Transverse colon (tissue), 4 donors: ENCODE results near the gene ZNF33B. TPM values are rescaled to one million over a fixed set of nuclear protein-coding genes. Genes with fewer than 3 reads are reported as not detected.

Experiments
- DNase-seq: peaks from one replicate; pipeline ENCODE4 v3.0.0-alpha.2; 2019
- H3K27ac ChIP-seq, 4 donors: fragments of 200-600 bp; sonication (generic); 2 replicates each; pipeline ENCODE4 v1.5.1; 2016 to 2018; ENCODE audit warnings: inconsistent platforms in 4 of 4
- H3K27me3 ChIP-seq: fragments of 200-600 bp; sonication (generic); 2 replicates; pipeline ENCODE4 v1.5.1; 2017; ENCODE audit warnings: inconsistent platforms
- H3K36me3 ChIP-seq, 4 donors: fragments of 200-600 bp; sonication (generic); 2 replicates each; pipeline ENCODE4 v1.5.1; 2017 to 2019; ENCODE audit warnings: inconsistent platforms in 4 of 4
- H3K4me1 ChIP-seq, 4 donors: fragments of 200-600 bp; sonication (generic); 2 replicates each; pipeline ENCODE4 v1.5.1; 2017 to 2020; ENCODE audit warnings: inconsistent platforms in 4 of 4
- H3K4me3 ChIP-seq, 4 donors: fragments of 200-600 bp; sonication (generic); 1 replicate in 1 of 4; 2 replicates in 3 of 4; pipeline versions ENCODE4 v1.5.1 to v1.6.1; 2017 to 2019; ENCODE audit warnings: inconsistent platforms in 4 of 4
- H3K9me3 ChIP-seq, 2 donors: fragments of 200-600 bp; sonication (generic); 2 replicates each; pipeline ENCODE4 v1.5.1; 2017 to 2019; ENCODE audit warnings: inconsistent platforms in 2 of 2
- EP300 ChIP-seq: sonication (generic); formaldehyde crosslinking; IDR thresholded peaks from one replicate; pipeline ENCODE4 v1.6.1; 2017; ENCODE audit warnings: antibody characterized with exemption, low read depth
- POLR2A ChIP-seq: fragments of 450-650 bp; IDR thresholded peaks from one replicate; pipeline ENCODE4 v1.6.1; 2016; ENCODE audit warnings: antibody characterized with exemption, mild to moderate bottlenecking, moderate library complexity
- POLR2AphosphoS5 ChIP-seq, 3 donors: sonication (generic); formaldehyde crosslinking; IDR thresholded peaks; one replicate each; pipeline ENCODE4 v1.6.1; 2016; ENCODE audit warnings: antibody characterized with exemption in 3 of 3
- WGBS, 2 donors: methylation state at CpG; one replicate each; pipeline ENCODE4 v1.1.5; 2018; ENCODE audit warnings: low coverage in 1 of 2; 5-methylcytosine and 5-hydroxymethylcytosine counted together
- in situ Hi-C, 4 donors: fragments of 200-750 bp; cut with MboI; loops; one replicate each; pipeline versions ENCODE4 v1.15.0 to v1.15.1; 2017; ENCODE audit warnings: low sequenced_read_pairs in 3 of 4, low pct_ligation_motif_present in 1 of 4, low pct_unique_long_range_greater_than_20kb in 1 of 4
- intact Hi-C: fragments of 100-400 bp; cut with DNase I; formaldehyde crosslinking; loops from one replicate; pipeline ENCODE4 v1.15.1; 2023; ENCODE audit warnings: low total_unique reads
- total RNA-seq, 4 donors: library from RNA; depleted of rRNA; stranded (reverse); fragments of >200 nt; gene quantifications; one replicate each; pipeline ENCODE4 v1.1.0, GENCODE V29; 2016
- TF ChIP-seq, protein P1 (sequence below), 5 experiments: fragments of 200-600 bp in 3 of 5; fragments of 450-650 bp in 2 of 5; sonication (generic) in 3 of 5; IDR thresholded peaks; 1 replicate in 2 of 5; 2 replicates in 3 of 5; pipeline ENCODE4 v1.5.1; 2016 to 2017; ENCODE audit warnings: antibody characterized with exemption in 5 of 5, inconsistent platforms in 3 of 5, mild to moderate bottlenecking in 2 of 5, moderate library complexity in 1 of 5

The ZNF33B gene
- total RNA-seq, 4 donors from 2014 or later = 4.1 to 20.3 (median 12.9) TPM

DNA sequence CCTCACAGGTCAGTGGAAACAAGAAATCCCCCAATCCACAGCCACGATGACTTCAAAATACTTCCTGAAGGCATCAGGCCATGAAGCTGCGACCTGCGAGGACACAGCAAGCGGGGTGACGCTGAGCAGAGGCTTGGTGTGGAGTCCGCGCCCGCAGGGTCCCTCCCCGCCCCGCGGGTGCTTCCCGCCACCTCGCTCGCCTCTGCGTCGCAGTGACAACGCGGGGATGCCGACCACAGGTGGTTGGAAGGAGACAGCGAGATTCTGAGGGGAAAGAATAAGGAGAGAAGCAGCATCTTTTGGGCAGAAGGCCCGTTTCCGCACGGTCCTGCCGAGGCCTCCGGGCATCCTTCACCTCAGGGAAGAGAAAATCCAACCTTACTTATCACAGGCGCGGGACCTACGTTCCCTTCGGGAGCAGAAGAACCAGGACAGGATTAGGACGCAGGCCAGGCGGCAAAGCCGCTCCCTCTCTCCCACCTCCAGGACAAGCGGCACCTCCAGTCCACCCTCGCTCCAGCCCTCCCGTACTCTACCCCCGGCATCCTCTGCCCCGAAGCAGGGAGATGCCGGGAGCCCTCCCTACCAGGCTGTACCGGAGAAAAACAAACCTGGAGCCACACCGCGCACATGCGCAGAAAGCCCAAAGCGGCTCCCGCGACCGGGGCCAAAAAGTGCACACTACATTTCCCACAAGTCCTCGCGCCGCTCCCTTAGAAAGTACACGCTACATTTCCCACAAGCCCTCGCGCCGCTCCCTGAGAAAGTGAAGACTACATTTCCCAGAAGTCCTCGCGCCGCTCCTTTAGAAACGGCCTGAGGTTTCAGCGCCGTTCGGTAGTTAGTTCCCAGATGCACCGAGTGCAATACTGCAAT, 85.9 kb downstream of the ZNF33B start:
- no peak for TF ChIP-seq EP300
- peak; percentile 52 to 85 (median 79) for TF ChIP-seq POLR2AphosphoS5 (IDR thresholded peaks at IDR 0.05)
- TF ChIP-seq POLR2A = peak; percentile 29
- Histone ChIP-seq H3K9me3 (no peaks in the 10 kb centered on the region), H3K36me3 (no peaks in the 10 kb centered on the region), H3K27ac (peak overlapping the region; percentile 72 to 79 (median 76)), H3K4me1 (peaks cover 9 to 19% (median 15%) of the 10 kb centered on the region in 4 donors), H3K27me3 (no peaks in the 10 kb centered on the region), H3K4me3 (peak overlapping the region; percentile 71 to 79 (median 76))
- intact Hi-C loops = no loop called here
- in situ Hi-C loops = no loop called here
- DNase-seq = peak; percentile 97
- WGBS, 2 donors = 0% methylated on average over 61 of the region's 61 CpGs; no CpG with 5 or more reads in 1 of the 2 donors

DNA sequence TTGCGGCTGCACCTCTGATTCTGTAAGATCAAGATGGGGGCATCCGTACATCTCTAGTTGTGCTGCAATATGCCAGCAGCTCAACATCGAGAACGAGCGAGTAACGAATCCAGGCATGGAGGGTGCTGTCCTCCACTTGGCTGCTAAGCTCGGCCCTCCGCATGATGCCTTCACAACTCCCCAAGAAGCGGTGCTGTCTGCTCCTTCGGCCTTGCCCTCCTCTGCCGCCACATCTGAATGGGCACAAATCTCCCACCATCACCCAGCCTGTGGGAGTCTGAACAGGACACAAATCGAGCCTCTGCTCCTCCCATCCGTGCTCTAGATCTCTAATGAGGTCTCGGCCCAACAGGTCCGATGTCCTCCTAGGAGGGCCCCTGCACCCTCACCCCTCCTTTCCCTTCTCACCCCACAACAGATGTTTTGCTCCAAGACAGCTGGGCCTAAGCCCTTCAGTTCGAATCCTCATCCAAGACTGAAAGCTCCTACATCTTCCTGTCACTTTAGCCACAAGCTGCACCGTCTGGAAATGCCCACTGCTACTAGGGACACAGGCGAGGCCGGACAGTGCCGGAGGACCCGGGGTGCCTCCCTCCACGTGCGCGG, 86.7 kb downstream of the ZNF33B start:
- no peak for DNase-seq
- peaks cover 0 to 4% of the 10 kb centered on the region in 2 donors for H3K9me3 ChIP-seq
- WGBS, 2 donors = 55 to 100% methylated on average over 4 to 24 of the region's 24 CpGs
- intact Hi-C loops = no loop called here
- H3K27ac ChIP-seq = peak overlapping the region in 3 of 4 donors; percentile 72 to 79 (median 77)
- H3K4me1 ChIP-seq = peaks cover 9 to 19% (median 15%) of the 10 kb centered on the region in 4 donors
- in situ Hi-C loops = no loop called here
- H3K36me3 ChIP-seq = no peaks in the 10 kb centered on the region
- no peaks in the 10 kb centered on the region for H3K27me3 ChIP-seq
- TF ChIP-seq POLR2A (no peak), POLR2AphosphoS5 (IDR thresholded peaks at IDR 0.05) (no peak)
- TF ChIP-seq, protein P1, sequence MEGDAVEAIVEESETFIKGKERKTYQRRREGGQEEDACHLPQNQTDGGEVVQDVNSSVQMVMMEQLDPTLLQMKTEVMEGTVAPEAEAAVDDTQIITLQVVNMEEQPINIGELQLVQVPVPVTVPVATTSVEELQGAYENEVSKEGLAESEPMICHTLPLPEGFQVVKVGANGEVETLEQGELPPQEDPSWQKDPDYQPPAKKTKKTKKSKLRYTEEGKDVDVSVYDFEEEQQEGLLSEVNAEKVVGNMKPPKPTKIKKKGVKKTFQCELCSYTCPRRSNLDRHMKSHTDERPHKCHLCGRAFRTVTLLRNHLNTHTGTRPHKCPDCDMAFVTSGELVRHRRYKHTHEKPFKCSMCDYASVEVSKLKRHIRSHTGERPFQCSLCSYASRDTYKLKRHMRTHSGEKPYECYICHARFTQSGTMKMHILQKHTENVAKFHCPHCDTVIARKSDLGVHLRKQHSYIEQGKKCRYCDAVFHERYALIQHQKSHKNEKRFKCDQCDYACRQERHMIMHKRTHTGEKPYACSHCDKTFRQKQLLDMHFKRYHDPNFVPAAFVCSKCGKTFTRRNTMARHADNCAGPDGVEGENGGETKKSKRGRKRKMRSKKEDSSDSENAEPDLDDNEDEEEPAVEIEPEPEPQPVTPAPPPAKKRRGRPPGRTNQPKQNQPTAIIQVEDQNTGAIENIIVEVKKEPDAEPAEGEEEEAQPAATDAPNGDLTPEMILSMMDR (IDR thresholded peaks at IDR 0.05) = no peak
- H3K4me3 ChIP-seq = peak overlapping the region; percentile 71 to 79 (median 76)

DNA sequence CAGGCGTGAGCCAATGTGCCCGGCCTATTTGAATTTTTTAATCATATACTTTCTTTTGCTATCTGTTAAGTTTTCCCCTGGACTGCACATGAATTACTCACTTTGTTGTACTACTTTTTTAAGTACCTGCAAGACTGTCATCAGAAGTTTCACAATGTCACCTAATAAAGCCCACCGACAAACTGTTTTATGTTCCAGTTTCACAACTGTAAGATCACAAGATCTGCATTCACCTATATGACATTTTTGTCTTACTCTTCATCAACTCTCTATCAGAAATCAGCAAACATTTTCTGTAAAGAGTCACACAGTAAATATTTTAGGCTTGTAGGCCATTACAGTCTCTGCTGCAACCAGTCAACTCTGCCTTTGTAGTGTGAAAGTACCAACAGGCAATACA, 88.5 kb downstream of the ZNF33B start:
- no peak overlapping the region for H3K27ac ChIP-seq
- TF ChIP-seq EP300 (no peak), POLR2AphosphoS5 (IDR thresholded peaks at IDR 0.05) (no peak), POLR2A (no peak)
- TF ChIP-seq, protein P1 (IDR thresholded peaks at IDR 0.05) = no peak
- in situ Hi-C loops (no loop called here), intact Hi-C loops (no loop called here)
- 96 to 100% methylated on average over 3 of the region's 3 CpGs for WGBS, 2 donors
- peaks cover 9 to 19% (median 15%) of the 10 kb centered on the region in 4 donors for H3K4me1 ChIP-seq
- DNase-seq = no peak
- no peaks in the 10 kb centered on the region for H3K36me3 ChIP-seq
- peaks cover 13 to 17% of the 10 kb centered on the region in 2 donors for H3K9me3 ChIP-seq
- no peaks in the 10 kb centered on the region for H3K27me3 ChIP-seq
- no peak overlapping the region for H3K4me3 ChIP-seq

DNA sequence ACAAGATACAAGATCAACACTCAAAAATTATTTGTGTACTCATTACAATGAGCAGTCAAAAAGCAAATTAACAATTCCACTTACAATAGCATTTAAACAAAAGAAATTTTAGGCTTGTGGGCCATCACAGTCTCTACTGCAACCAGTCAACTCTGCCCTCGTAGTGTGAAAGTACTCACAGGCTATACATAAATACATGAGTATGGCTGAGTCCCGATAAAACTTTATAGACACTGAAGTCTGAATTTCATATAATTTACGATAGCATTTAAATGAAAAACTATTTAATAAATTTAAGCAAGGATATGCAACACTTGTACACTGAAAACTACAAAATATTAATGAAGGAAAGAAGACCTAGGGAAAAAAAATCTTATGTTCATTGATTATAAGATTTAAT, 90.1 kb downstream of the ZNF33B start:
- Histone ChIP-seq H3K27me3 (no peaks in the 10 kb centered on the region), H3K4me1 (peaks cover 9 to 17% (median 12%) of the 10 kb centered on the region in 4 donors), H3K9me3 (peaks cover 27% of the 10 kb centered on the region in 2 donors), H3K36me3 (peaks cover 0 to 5% (median 0%) of the 10 kb centered on the region in 4 donors), H3K27ac (no peak overlapping the region), H3K4me3 (no peak overlapping the region)
- intact Hi-C loops (no loop called here), in situ Hi-C loops (no loop called here)
- DNase-seq = no peak
- TF ChIP-seq POLR2A (no peak), EP300 (no peak), POLR2AphosphoS5 (IDR thresholded peaks at IDR 0.05) (no peak)
- TF ChIP-seq, protein P1 (IDR thresholded peaks at IDR 0.05) = no peak
- WGBS, 2 donors = 91 to 94% methylated on average over 1 to 3 of the region's 3 CpGs
